PFSK-1 (cell line): ENCODE measurements around the gene RUNX1.

ENCODE experiments used
- FOXP2 ChIP-seq: optimal IDR thresholded peaks from 2 replicates; pipeline ENCODE3; 2011; ENCODE audit warnings: borderline replicate concordance, control low read depth, inconsistent platforms; ENCODE audit not compliant: insufficient read depth; ENCODE audit errors: extremely low read length, extremely low read depth
- POLR2AphosphoS5 ChIP-seq: IDR thresholded peaks from 2 replicates; pipeline ENCODE4 v1.6.1; 2012; ENCODE audit warnings: low read depth, mild to moderate bottlenecking, control low read depth, low read length, moderate library complexity
- SIN3A ChIP-seq: IDR thresholded peaks from 2 replicates; pipeline ENCODE4 v1.6.1; 2012; ENCODE audit warnings: mild to moderate bottlenecking, low read length, moderate library complexity, borderline replicate concordance; ENCODE audit not compliant: insufficient read depth
- TAF1 ChIP-seq: IDR thresholded peaks from 2 replicates; pipeline ENCODE4 v1.6.1; 2012; ENCODE audit warnings: low read length, control low read depth, borderline replicate concordance; ENCODE audit not compliant: insufficient read depth
- TF ChIP-seq, protein P1 (sequence below), 2 experiments: IDR thresholded peaks; 2 replicates each; pipeline versions ENCODE4 v1.6.1 to v1.8.0; 2011 to 2012; ENCODE audit warnings: low read depth in 2 of 2, low read length in 2 of 2, control low read depth in 1 of 2, inconsistent platforms in 1 of 2, mild to moderate bottlenecking in 1 of 2, moderate library complexity in 1 of 2; ENCODE audit not compliant: insufficient read depth in 1 of 2

RUNX1 gene

DNA sequence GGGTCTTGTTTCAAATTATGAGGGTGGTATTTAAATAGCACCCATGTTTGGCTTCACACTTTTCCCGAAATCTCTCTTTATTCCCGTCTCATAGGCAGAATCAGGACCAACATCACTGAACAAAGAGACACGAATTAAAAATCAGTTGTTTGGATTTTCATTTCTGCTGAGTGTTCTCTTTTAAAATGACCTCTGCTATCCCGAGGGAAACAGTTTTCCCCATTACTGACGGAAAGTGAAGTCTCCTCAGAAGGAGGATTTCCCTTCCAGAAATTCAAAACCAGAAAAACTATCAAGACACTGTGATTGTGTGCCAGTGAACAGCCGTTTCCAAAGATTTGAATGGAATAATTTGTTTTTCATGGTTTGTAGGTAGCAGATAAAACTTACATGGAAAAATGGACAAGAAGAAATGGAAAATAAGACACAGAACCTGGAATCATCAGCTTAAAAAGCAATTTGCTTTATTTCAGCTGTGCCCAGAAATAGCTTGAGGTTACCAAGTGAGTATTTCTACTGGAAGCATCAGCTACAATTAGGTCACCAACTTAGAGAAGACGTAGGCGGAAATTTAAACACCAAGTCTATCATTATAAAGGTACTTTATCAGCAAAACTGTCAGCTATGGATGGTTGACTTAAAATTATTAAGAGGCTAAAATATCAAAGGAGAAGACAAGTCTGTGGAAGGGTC, 68.5 kb downstream of the RUNX1 start:
- no peak for TF ChIP-seq SIN3A
- no peak for TF ChIP-seq TAF1

- TF ChIP-seq FOXP2 (no peak), POLR2AphosphoS5 (no peak), SIN3A (no peak), TAF1 (no peak)
- TF ChIP-seq, protein P1, sequence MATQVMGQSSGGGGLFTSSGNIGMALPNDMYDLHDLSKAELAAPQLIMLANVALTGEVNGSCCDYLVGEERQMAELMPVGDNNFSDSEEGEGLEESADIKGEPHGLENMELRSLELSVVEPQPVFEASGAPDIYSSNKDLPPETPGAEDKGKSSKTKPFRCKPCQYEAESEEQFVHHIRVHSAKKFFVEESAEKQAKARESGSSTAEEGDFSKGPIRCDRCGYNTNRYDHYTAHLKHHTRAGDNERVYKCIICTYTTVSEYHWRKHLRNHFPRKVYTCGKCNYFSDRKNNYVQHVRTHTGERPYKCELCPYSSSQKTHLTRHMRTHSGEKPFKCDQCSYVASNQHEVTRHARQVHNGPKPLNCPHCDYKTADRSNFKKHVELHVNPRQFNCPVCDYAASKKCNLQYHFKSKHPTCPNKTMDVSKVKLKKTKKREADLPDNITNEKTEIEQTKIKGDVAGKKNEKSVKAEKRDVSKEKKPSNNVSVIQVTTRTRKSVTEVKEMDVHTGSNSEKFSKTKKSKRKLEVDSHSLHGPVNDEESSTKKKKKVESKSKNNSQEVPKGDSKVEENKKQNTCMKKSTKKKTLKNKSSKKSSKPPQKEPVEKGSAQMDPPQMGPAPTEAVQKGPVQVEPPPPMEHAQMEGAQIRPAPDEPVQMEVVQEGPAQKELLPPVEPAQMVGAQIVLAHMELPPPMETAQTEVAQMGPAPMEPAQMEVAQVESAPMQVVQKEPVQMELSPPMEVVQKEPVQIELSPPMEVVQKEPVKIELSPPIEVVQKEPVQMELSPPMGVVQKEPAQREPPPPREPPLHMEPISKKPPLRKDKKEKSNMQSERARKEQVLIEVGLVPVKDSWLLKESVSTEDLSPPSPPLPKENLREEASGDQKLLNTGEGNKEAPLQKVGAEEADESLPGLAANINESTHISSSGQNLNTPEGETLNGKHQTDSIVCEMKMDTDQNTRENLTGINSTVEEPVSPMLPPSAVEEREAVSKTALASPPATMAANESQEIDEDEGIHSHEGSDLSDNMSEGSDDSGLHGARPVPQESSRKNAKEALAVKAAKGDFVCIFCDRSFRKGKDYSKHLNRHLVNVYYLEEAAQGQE (IDR thresholded peaks at IDR 0.05; ENCODE audit: insufficient read depth in 1 of 2, low read depth in 2 of 2, low read length in 2 of 2), result no peak
Observed at GRCh38 chr21:34979383-34979782, 69.7 kb downstream of the RUNX1 start.

DNA sequence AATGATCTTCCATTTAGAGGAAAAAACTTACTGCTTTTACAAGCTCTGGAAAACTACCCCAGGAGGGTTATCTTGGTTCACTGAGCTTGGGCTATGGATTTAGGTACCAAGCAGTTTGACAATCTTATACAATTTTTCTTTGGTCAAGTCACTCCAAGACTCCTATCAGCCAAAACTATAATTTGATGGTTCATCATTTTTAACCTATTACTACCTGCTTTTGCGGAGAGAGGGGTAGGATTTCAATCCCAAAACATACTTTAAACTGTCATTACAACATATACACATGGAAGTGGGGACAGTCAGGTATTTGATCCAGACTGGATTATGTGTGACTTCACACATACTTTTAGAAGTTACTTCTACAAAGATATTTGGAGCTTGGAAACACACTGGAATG, 71.8 kb downstream of the RUNX1 start:
- TF ChIP-seq FOXP2 (no peak), TAF1 (no peak), SIN3A (no peak), POLR2AphosphoS5 (no peak)
- TF ChIP-seq, protein P1 (IDR thresholded peaks at IDR 0.05; ENCODE audit: insufficient read depth in 1 of 2, low read depth in 2 of 2, low read length in 2 of 2), result no peak

DNA sequence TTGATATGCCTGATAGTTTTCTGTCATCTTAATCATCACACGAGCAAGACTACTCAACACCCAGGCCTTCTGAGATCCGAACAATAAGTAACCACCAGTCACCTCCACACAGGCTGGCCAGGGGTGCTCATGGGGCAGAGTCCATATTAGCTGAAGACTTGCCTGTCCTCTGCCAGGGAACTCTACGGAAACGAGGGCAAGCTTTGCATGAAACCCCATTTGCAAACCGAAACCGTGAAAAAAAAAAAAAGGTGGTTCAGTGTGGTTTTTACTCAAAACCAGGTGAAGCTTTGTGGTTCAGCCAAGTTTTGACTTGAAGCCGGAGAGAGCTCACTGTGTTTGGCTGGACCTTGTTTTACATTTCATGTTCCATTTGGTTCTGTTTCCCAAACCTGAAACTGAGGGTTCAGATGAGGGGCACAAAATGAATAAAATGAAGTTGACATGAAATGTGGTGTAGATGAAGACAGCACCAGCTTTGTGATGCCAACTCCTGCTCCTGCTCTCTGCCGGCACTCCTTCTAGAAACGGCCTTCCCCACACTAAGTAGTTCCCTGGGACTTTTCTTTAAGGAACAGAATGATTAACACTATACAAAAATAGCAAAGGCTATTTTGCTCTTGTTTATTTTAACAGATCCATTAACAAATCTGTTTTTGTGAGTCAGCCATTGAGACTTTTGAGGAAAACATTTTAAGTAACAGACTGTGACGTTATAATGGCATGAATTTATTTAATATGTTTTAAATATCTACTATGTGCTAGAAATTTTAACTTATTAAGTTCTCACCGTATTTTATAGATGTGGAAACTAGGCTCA, 74.7 kb downstream of the RUNX1 start:
- TF ChIP-seq FOXP2 (no peak), TAF1 (no peak)
- TF ChIP-seq, protein P1 (IDR thresholded peaks at IDR 0.05; ENCODE audit: insufficient read depth in 1 of 2, low read depth in 2 of 2, low read length in 2 of 2), result no peak

DNA sequence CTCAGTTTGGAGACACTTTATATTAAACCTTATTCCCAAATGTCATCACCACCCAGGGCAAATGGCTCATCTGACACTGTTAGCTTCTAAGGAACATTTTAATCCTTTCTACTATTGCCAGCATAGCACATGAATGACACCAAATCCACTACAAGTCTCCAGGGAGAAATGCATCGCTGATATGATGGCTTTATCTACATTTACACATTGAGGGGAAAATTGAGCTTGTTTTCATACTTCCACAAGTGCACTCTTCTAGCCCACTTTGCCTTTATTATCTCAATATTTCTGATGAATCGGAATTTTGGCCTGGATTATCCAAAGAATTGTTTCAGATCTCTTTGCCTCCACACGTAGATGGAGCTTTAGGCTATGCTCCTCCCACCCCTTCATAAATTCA, 75.4 kb downstream of the RUNX1 start:
- TF ChIP-seq FOXP2, result no peak
- TF ChIP-seq, protein P1 (IDR thresholded peaks at IDR 0.05; ENCODE audit: insufficient read depth in 1 of 2, low read depth in 2 of 2, low read length in 2 of 2), result no peak
- TF ChIP-seq TAF1, result no peak
- no peak for TF ChIP-seq POLR2AphosphoS5
- TF ChIP-seq SIN3A, result no peak
